Measurements from ENCODE around the gene EZH2. TPM values are rescaled to one million over a fixed set of nuclear protein-coding genes. Genes with fewer than 3 reads are reported as not detected.

EZH2 gene
- total RNA-seq, 1 experiment from 2014 or later: 46.5 TPM

DNA sequence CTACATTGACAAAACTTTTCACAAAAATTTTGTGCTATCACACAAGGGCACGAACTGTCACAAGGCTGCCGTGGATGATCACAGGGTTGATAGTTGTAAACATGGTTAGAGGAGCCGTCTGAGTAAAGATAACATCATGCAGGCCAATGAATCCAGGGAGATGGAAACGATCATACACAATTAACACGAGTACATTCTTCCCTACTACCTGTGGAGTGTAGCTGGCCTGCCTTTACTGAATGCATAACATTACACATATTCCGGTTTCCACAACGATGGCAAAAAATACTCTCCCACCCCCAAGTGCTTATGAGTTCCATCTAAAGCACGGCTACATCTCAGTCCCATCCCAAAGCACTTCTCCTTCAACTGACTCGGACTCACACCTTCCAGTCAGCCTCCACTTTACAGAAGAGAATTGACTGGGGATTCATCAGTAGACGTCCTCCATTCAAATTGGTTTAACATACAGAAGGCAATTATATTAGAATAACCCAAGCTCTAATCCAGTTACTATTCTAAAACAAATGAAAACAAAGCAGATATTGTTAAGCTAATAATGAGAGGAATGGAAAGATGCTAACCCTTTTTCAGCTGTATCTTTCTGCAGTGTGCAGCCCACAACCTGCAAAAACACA lies 69.0 kb downstream of the EZH2 start:
- TF ChIP-seq, protein P1, sequence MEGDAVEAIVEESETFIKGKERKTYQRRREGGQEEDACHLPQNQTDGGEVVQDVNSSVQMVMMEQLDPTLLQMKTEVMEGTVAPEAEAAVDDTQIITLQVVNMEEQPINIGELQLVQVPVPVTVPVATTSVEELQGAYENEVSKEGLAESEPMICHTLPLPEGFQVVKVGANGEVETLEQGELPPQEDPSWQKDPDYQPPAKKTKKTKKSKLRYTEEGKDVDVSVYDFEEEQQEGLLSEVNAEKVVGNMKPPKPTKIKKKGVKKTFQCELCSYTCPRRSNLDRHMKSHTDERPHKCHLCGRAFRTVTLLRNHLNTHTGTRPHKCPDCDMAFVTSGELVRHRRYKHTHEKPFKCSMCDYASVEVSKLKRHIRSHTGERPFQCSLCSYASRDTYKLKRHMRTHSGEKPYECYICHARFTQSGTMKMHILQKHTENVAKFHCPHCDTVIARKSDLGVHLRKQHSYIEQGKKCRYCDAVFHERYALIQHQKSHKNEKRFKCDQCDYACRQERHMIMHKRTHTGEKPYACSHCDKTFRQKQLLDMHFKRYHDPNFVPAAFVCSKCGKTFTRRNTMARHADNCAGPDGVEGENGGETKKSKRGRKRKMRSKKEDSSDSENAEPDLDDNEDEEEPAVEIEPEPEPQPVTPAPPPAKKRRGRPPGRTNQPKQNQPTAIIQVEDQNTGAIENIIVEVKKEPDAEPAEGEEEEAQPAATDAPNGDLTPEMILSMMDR (IDR thresholded peaks at IDR 0.05; ENCODE audit: unreplicated experiment): no peak
- CTCF ChIA-PET: interaction anchor here (0.9 kb wide), 1 partner anchor 126 kb away, joined by 3 read pairs; no protein-coding TSS in a partner anchor
- no peak overlapping the region for H3K4me3 Mint-ChIP-seq (ENCODE audit: low read depth, unreplicated experiment)
- DNase-seq: no peak
- H3K4me1 Mint-ChIP-seq (ENCODE audit: low read depth, unreplicated experiment): no peaks in the 10 kb centered on the region
- peaks cover 37% of the 10 kb centered on the region for H3K36me3 Mint-ChIP-seq (ENCODE audit: insufficient read depth, unreplicated experiment)
- no TSS peak for BruUV-seq (replicated peaks)
- no peak overlapping the region for H3K27ac Mint-ChIP-seq (ENCODE audit: unreplicated experiment)
- H3K27me3 Mint-ChIP-seq (ENCODE audit: unreplicated experiment): no peaks in the 10 kb centered on the region
- no peaks in the 10 kb centered on the region for H3K9me3 Mint-ChIP-seq (ENCODE audit: low read depth, unreplicated experiment)
- intact Hi-C loops (cut with micrococcal nuclease; ENCODE audit: unreplicated experiment): loop anchor here (5.0 kb wide), 1 partner anchor 147 kb away; no protein-coding TSS in a partner anchor

DNA sequence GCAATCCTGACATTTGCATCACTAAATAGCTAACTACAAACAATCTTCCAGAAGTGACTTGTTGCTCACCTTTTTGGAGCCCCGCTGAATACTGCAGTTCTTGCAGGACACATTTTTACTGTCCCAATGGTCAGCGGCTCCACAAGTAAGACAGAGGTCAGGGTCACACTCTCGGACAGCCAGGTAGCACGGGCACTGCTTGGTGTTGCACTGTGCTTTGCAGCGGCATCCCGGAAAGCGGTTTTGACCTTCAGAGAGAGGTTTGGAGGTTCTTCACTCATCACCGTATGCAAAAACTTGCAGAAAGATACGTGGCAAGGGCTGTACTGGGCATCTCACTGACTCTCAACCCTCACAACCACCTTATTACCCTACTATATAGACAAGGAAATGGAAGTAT lies 70.2 kb downstream of the EZH2 start:
- intact Hi-C loops (cut with micrococcal nuclease; ENCODE audit: unreplicated experiment): no loop called here
- BruUV-seq (replicated peaks): no TSS peak

DNA sequence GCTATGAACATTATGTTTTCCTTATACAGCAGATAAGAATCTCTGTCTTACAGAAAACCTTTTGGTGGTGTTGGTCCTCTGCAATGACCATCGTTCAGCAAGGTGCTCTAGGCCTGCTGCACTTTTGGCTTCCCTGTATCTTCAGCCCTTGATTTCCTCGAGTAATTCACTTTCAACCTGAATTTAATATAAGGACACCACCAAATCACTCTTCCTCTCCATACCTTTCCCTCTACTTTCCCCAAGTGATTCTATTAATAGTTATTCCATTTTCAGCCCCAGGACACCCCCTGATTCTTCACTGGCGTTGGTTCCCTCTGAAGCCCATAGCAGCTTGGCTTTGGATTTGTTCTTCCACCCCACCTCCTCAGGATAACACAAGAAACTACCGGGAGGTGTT lies 72.2 kb downstream of the EZH2 start:
- Mint-ChIP-seq H3K9me3 (ENCODE audit: low read depth, unreplicated experiment) (no peaks in the 10 kb centered on the region), H3K4me1 (ENCODE audit: low read depth, unreplicated experiment) (no peaks in the 10 kb centered on the region), H3K36me3 (ENCODE audit: insufficient read depth, unreplicated experiment) (peaks cover 43% of the 10 kb centered on the region), H3K27ac (ENCODE audit: unreplicated experiment) (no peak overlapping the region), H3K27me3 (ENCODE audit: unreplicated experiment) (no peaks in the 10 kb centered on the region), H3K4me3 (ENCODE audit: low read depth, unreplicated experiment) (no peak overlapping the region)
- no TSS peak for BruUV-seq (replicated peaks)
- TF ChIP-seq, protein P1 (IDR thresholded peaks at IDR 0.05; ENCODE audit: unreplicated experiment): no peak
- intact Hi-C loops (cut with micrococcal nuclease; ENCODE audit: unreplicated experiment): no loop called here
- no peak for DNase-seq
- CTCF ChIA-PET: no interaction called here

More for the DNA sequence above, 70.2 kb downstream of the EZH2 start:
- Mint-ChIP-seq H3K4me1 (ENCODE audit: low read depth, unreplicated experiment) (no peaks in the 10 kb centered on the region), H3K4me3 (ENCODE audit: low read depth, unreplicated experiment) (no peak overlapping the region), H3K9me3 (ENCODE audit: low read depth, unreplicated experiment) (no peaks in the 10 kb centered on the region), H3K36me3 (ENCODE audit: insufficient read depth, unreplicated experiment) (peaks cover 41% of the 10 kb centered on the region), H3K27ac (ENCODE audit: unreplicated experiment) (no peak overlapping the region), H3K27me3 (ENCODE audit: unreplicated experiment) (no peaks in the 10 kb centered on the region)
- TF ChIP-seq, protein P1 (IDR thresholded peaks at IDR 0.05; ENCODE audit: unreplicated experiment): no peak
- no peak for DNase-seq
- CTCF ChIA-PET: no interaction called here

DNA sequence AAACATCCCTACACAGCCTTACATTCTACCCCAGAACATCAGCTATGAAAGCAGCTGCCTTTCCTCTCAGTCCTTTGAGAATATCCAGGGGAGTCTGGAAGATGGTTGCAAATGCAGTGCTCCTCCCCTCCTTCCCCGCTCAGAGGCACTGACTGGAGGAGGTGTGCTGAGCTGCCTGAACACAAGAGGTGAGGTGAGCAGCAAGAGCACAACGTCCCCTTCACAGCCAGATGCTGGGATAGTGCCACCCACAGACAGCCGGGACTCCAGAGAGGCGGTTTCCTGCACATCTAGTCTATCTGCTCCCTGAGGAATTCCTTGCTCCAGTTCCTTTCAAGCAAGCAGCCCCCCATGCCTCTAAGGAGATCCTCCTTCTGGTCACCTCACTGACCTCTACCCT lies 74.2 kb downstream of the EZH2 start:
- H3K27ac Mint-ChIP-seq (ENCODE audit: unreplicated experiment): peak overlapping the region; percentile 14
- TF ChIP-seq, protein P1 (IDR thresholded peaks at IDR 0.05; ENCODE audit: unreplicated experiment): no peak
- H3K27me3 Mint-ChIP-seq (ENCODE audit: unreplicated experiment): no peaks in the 10 kb centered on the region
- no peaks in the 10 kb centered on the region for H3K9me3 Mint-ChIP-seq (ENCODE audit: low read depth, unreplicated experiment)
- CTCF ChIA-PET: no interaction called here
- H3K36me3 Mint-ChIP-seq (ENCODE audit: insufficient read depth, unreplicated experiment): peaks cover 51% of the 10 kb centered on the region
- H3K4me3 Mint-ChIP-seq (ENCODE audit: low read depth, unreplicated experiment): no peak overlapping the region
- DNase-seq: no peak
- H3K4me1 Mint-ChIP-seq (ENCODE audit: low read depth, unreplicated experiment): no peaks in the 10 kb centered on the region
- BruUV-seq (replicated peaks): no TSS peak
- intact Hi-C loops (cut with micrococcal nuclease; ENCODE audit: unreplicated experiment): no loop called here
